Ectodermal cell (in vitro differentiated cells): ENCODE measurements around the gene ATP6V0E2.

Experiments
- H3K27ac ChIP-seq: 2 replicates; pipeline ENCODE4 v1.7.0; 2013; ENCODE audit warnings: mild to moderate bottlenecking, low read depth, low read length; ENCODE audit not compliant: insufficient read depth, poor library complexity, severe bottlenecking
- H3K27me3 ChIP-seq: 2 replicates; pipeline ENCODE4 v1.7.0; 2013; ENCODE audit warnings: mild to moderate bottlenecking, low read length; ENCODE audit not compliant: insufficient read depth, control insufficient read depth, poor library complexity, severe bottlenecking
- H3K36me3 ChIP-seq: one replicate; pipeline ENCODE4 v1.7.0; 2013; ENCODE audit warnings: low read length; ENCODE audit not compliant: control insufficient read depth, insufficient read depth
- H3K4me1 ChIP-seq: one replicate; pipeline ENCODE4 v1.7.0; 2013; ENCODE audit warnings: low read length; ENCODE audit not compliant: control insufficient read depth, insufficient read depth
- H3K4me3 ChIP-seq: 2 replicates; pipeline ENCODE4 v1.7.0; 2013; ENCODE audit warnings: low read depth, low read length, control low read depth; ENCODE audit not compliant: insufficient read depth
- H3K9me3 ChIP-seq: 2 replicates; pipeline ENCODE4 v1.7.0; 2013; ENCODE audit warnings: mild to moderate bottlenecking, low read length, moderate library complexity; ENCODE audit not compliant: control insufficient read depth
- WGBS, 2 experiments: methylation state at CpG; one replicate each; pipeline ENCODE4 v1.1.7; 2013; ENCODE audit warnings: missing lambda C conversion rate in 2 of 2; 5-methylcytosine and 5-hydroxymethylcytosine counted together

The ATP6V0E2 gene

GRCh38 chr7:149879766-149880637 lies 6.2 kb downstream of the ATP6V0E2 start:
- no peaks in the 10 kb centered on the region for H3K9me3 ChIP-seq
- peaks cover 6% of the 10 kb centered on the region for H3K27me3 ChIP-seq
- peaks cover 16% of the 10 kb centered on the region for H3K4me1 ChIP-seq
- no peaks in the 10 kb centered on the region for H3K36me3 ChIP-seq
- H3K27ac ChIP-seq = no peak overlapping the region
- WGBS, 2 experiments = 91 to 93% methylated on average over 14 to 16 of the region's 16 CpGs
- no peak overlapping the region for H3K4me3 ChIP-seq

GRCh38 chr7:149880638-149881311 lies 7.0 kb downstream of the ATP6V0E2 start:
- H3K4me3 ChIP-seq = no peak overlapping the region
- WGBS, 2 experiments = 85% methylated on average over 14 of the region's 14 CpGs
- H3K36me3 ChIP-seq = no peaks in the 10 kb centered on the region
- H3K27ac ChIP-seq = no peak overlapping the region
- H3K27me3 ChIP-seq = no peaks in the 10 kb centered on the region
- H3K9me3 ChIP-seq = no peaks in the 10 kb centered on the region
- peaks cover 24% of the 10 kb centered on the region for H3K4me1 ChIP-seq

- Histone ChIP-seq H3K27ac (no peak overlapping the region), H3K4me1 (peaks cover 27% of the 10 kb centered on the region), H3K9me3 (no peaks in the 10 kb centered on the region), H3K4me3 (no peak overlapping the region), H3K36me3 (no peaks in the 10 kb centered on the region), H3K27me3 (no peaks in the 10 kb centered on the region)
- WGBS, 2 experiments = 93% methylated on average over 19 of the region's 19 CpGs
These were observed 7.8 kb downstream of the ATP6V0E2 start for GRCh38 chr7:149881328-149882247.

GRCh38 chr7:149882248-149883047 lies 8.7 kb downstream of the ATP6V0E2 start:
- Histone ChIP-seq H3K27ac (no peak overlapping the region), H3K9me3 (no peaks in the 10 kb centered on the region), H3K36me3 (no peaks in the 10 kb centered on the region), H3K4me3 (no peak overlapping the region), H3K4me1 (peaks cover 27% of the 10 kb centered on the region), H3K27me3 (no peaks in the 10 kb centered on the region)
- WGBS, 2 experiments = 94% methylated on average over 11 of the region's 11 CpGs

- 70 to 74% methylated on average over 8 of the region's 8 CpGs for WGBS, 2 experiments
- H3K27me3 ChIP-seq = no peaks in the 10 kb centered on the region
- H3K9me3 ChIP-seq = no peaks in the 10 kb centered on the region
- no peak overlapping the region for H3K4me3 ChIP-seq
- peaks cover 27% of the 10 kb centered on the region for H3K4me1 ChIP-seq
- no peak overlapping the region for H3K27ac ChIP-seq
- H3K36me3 ChIP-seq = no peaks in the 10 kb centered on the region
These were observed 9.3 kb downstream of the ATP6V0E2 start for GRCh38 chr7:149883048-149883438.

GRCh38 chr7:149883452-149883861 lies 9.7 kb downstream of the ATP6V0E2 start:
- H3K4me1 ChIP-seq = peaks cover 27% of the 10 kb centered on the region
- no peaks in the 10 kb centered on the region for H3K27me3 ChIP-seq
- no peaks in the 10 kb centered on the region for H3K36me3 ChIP-seq
- no peaks in the 10 kb centered on the region for H3K9me3 ChIP-seq
- no peak overlapping the region for H3K4me3 ChIP-seq
- 44 to 47% methylated on average over 12 of the region's 12 CpGs for WGBS, 2 experiments
- no peak overlapping the region for H3K27ac ChIP-seq

GRCh38 chr7:149884016-149884415 lies 10.2 kb downstream of the ATP6V0E2 start:
- no peaks in the 10 kb centered on the region for H3K36me3 ChIP-seq
- WGBS, 2 experiments = 87 to 89% methylated on average over 4 of the region's 4 CpGs

GRCh38 chr7:149884541-149884940 lies 10.8 kb downstream of the ATP6V0E2 start:
- Histone ChIP-seq H3K27me3 (no peaks in the 10 kb centered on the region), H3K4me1 (peaks cover 27% of the 10 kb centered on the region), H3K9me3 (no peaks in the 10 kb centered on the region), H3K27ac (no peak overlapping the region), H3K36me3 (no peaks in the 10 kb centered on the region), H3K4me3 (no peak overlapping the region)
- 92 to 94% methylated on average over 2 of the region's 2 CpGs for WGBS, 2 experiments

More at GRCh38 chr7:149884016-149884415, 10.2 kb downstream of the ATP6V0E2 start:
- Histone ChIP-seq H3K4me3 (no peak overlapping the region), H3K27me3 (no peaks in the 10 kb centered on the region), H3K9me3 (no peaks in the 10 kb centered on the region), H3K4me1 (peaks cover 27% of the 10 kb centered on the region), H3K27ac (no peak overlapping the region)

GRCh38 chr7:149885191-149886017 lies 11.6 kb downstream of the ATP6V0E2 start:
- Histone ChIP-seq H3K36me3 (no peaks in the 10 kb centered on the region), H3K27me3 (no peaks in the 10 kb centered on the region), H3K9me3 (no peaks in the 10 kb centered on the region), H3K27ac (peak overlapping the region; percentile 33), H3K4me1 (peaks cover 22% of the 10 kb centered on the region), H3K4me3 (no peak overlapping the region)
- 37 to 38% methylated on average over 13 of the region's 13 CpGs for WGBS, 2 experiments
